ENCODE results near the gene AKAP5. TPM values are rescaled to one million over a fixed set of nuclear protein-coding genes. Genes with fewer than 3 reads are reported as not detected.

Gene AKAP5
- total and polyA plus RNA-seq, 9 of the 15 experiments (the other 6 are each of a cell fraction or from before 2014, with no cell fraction given): 0.06 to 0.94 (median 0.34) TPM

DNA sequence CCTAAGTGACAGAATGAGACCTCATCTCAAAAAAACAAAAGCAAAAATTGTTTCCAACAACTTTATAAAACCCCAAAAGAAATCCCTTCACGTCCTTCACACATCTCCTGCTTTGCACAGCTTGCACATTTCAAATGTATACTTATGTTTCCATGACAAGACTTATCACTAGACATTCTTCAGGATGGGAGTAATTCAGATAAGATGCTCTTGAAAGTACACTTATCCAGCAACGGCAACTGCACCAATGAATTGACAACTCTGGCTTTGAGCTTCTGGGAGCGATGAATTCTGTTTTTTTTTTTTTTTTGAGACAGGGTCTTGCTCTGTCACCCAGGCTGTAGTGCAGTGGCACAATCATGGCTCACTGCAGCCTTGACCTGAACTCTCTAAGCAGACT, 30.8 kb upstream of the AKAP5 start:
- TF ChIP-seq, protein P1, sequence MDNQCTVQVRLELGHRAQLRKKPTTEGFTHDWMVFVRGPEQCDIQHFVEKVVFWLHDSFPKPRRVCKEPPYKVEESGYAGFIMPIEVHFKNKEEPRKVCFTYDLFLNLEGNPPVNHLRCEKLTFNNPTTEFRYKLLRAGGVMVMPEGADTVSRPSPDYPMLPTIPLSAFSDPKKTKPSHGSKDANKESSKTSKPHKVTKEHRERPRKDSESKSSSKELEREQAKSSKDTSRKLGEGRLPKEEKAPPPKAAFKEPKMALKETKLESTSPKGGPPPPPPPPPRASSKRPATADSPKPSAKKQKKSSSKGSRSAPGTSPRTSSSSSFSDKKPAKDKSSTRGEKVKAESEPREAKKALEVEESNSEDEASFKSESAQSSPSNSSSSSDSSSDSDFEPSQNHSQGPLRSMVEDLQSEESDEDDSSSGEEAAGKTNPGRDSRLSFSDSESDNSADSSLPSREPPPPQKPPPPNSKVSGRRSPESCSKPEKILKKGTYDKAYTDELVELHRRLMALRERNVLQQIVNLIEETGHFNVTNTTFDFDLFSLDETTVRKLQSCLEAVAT (IDR thresholded peaks at IDR 0.05): no peak
- no peak for TF ChIP-seq BCL6 (CRISPR knock-in tag; IDR thresholded peaks at IDR 0.05)
- TF ChIP-seq, protein P2, sequence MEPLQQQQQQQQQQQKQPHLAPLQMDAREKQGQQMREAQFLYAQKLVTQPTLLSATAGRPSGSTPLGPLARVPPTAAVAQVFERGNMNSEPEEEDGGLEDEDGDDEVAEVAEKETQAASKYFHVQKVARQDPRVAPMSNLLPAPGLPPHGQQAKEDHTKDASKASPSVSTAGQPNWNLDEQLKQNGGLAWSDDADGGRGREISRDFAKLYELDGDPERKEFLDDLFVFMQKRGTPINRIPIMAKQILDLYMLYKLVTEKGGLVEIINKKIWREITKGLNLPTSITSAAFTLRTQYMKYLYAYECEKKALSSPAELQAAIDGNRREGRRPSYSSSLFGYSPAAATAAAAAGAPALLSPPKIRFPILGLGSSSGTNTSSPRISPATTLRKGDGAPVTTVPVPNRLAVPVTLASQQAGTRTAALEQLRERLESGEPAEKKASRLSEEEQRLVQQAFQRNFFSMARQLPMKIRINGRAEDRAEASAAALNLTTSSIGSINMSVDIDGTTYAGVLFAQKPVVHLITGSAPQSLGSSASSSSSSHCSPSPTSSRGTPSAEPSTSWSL (CRISPR knock-in tag; IDR thresholded peaks at IDR 0.05; ENCODE audit: borderline replicate concordance): no peak
- no peak for TF ChIP-seq ZNF780A (CRISPR knock-in tag; IDR thresholded peaks at IDR 0.05)
- TF ChIP-seq NFIX (CRISPR knock-in tag; IDR thresholded peaks at IDR 0.05; ENCODE audit: low read depth): no peak
- no peak for TF ChIP-seq CEBPG (CRISPR knock-in tag; IDR thresholded peaks at IDR 0.05)
- no peak for TF ChIP-seq CEBPG (tag; conservative IDR thresholded peaks at IDR 0.05 in 1 of 2, IDR thresholded peaks at IDR 0.05 in 1 of 2)
- TF ChIP-seq RUNX1 (IDR thresholded peaks at IDR 0.05; ENCODE audit: low read depth): no peak
- TF ChIP-seq DPF2 (IDR thresholded peaks at IDR 0.05): no peak
- no peak for TF ChIP-seq NR1H2 (CRISPR knock-in tag; IDR thresholded peaks at IDR 0.05)
- no peak for TF ChIP-seq STAT5A (IDR thresholded peaks at IDR 0.05; ENCODE audit: borderline replicate concordance, low read length)
- TF ChIP-seq, protein P3, sequence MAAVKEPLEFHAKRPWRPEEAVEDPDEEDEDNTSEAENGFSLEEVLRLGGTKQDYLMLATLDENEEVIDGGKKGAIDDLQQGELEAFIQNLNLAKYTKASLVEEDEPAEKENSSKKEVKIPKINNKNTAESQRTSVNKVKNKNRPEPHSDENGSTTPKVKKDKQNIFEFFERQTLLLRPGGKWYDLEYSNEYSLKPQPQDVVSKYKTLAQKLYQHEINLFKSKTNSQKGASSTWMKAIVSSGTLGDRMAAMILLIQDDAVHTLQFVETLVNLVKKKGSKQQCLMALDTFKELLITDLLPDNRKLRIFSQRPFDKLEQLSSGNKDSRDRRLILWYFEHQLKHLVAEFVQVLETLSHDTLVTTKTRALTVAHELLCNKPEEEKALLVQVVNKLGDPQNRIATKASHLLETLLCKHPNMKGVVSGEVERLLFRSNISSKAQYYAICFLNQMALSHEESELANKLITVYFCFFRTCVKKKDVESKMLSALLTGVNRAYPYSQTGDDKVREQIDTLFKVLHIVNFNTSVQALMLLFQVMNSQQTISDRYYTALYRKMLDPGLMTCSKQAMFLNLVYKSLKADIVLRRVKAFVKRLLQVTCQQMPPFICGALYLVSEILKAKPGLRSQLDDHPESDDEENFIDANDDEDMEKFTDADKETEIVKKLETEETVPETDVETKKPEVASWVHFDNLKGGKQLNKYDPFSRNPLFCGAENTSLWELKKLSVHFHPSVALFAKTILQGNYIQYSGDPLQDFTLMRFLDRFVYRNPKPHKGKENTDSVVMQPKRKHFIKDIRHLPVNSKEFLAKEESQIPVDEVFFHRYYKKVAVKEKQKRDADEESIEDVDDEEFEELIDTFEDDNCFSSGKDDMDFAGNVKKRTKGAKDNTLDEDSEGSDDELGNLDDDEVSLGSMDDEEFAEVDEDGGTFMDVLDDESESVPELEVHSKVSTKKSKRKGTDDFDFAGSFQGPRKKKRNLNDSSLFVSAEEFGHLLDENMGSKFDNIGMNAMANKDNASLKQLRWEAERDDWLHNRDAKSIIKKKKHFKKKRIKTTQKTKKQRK (IDR thresholded peaks at IDR 0.05; ENCODE audit: borderline replicate concordance, low read depth, low read length): no peak
- no peak for TF ChIP-seq ZNF584 (CRISPR knock-in tag; IDR thresholded peaks at IDR 0.05; ENCODE audit: low read depth)
- no peak for TF ChIP-seq ZNF436 (CRISPR knock-in tag; IDR thresholded peaks at IDR 0.05)
- no peak for TF ChIP-seq CHD1 (IDR thresholded peaks at IDR 0.05; ENCODE audit: low read length)
- no peak for TF ChIP-seq KDM1A (IDR thresholded peaks at IDR 0.05)
- ATAC-seq: no peak
- FAIRE-seq: no peak
- Histone ChIP-seq H3K9me3 (replicated peaks; ENCODE audit: control insufficient read depth, insufficient read depth, low read depth, low read length) (no peaks in the 10 kb centered on the region), H3K4me3 (no peak overlapping the region), H3K4me2 (ENCODE audit: insufficient read depth, low read length) (no peak overlapping the region), H3K4me1 (replicated peaks in 1 of 2; ENCODE audit: control insufficient read depth in 2 of 2, insufficient read depth in 2 of 2, low read length in 2 of 2) (no peaks in the 10 kb centered on the region), H4K20me1 (replicated peaks; ENCODE audit: control insufficient read depth, insufficient read depth, low read length) (no peaks in the 10 kb centered on the region), H3K9ac (ENCODE audit: insufficient read depth in 1 of 2, low read depth in 2 of 2, low read length in 2 of 2) (no peak overlapping the region), H2AFZ (ENCODE audit: low read depth, low read length) (no peak overlapping the region), H3K27me3 (ENCODE audit: control insufficient read depth in 2 of 2, insufficient read depth in 2 of 2, low read length in 2 of 2) (no peaks in the 10 kb centered on the region), H3K36me3 (ENCODE audit: control insufficient read depth, insufficient read depth, low read length) (peaks cover 90% of the 10 kb centered on the region), H3K27ac (ENCODE audit: extremely low read depth, low read depth, low read length) (no peak overlapping the region), H3K79me2 (ENCODE audit: control insufficient read depth, insufficient read depth, low read length) (no peaks in the 10 kb centered on the region), H3K9me1 (ENCODE audit: control insufficient read depth, insufficient read depth, low read length) (no peaks in the 10 kb centered on the region)
- ChIA-PET POLR2A (interaction anchor here (1.2 kb wide), 1 partner anchor 18 kb away, joined by 4 read pairs; no protein-coding TSS in a partner anchor), CTCF (ENCODE audit: low intra/inter-chr PET ratio) (no interaction called here)
- BruUV-seq (replicated peaks): no TSS peak
- WGBS (ENCODE audit: insufficient coverage, low coverage, missing lambda C conversion rate): 87% methylated on average over 3 of the region's 3 CpGs
- in situ Hi-C loops (cut with MboI): no loop called here
- DNase-seq (ENCODE audit: extremely low read depth in 1 of 4, low spot score in 3 of 4): no peak
- intact Hi-C loops (cut with micrococcal nuclease): no loop called here

Measured in K562 (cell line).